Esophagus muscularis mucosa (tissue), 3 donors: ENCODE results near the gene SLC37A4.

Experiments
- EP300 ChIP-seq: sonication (generic); formaldehyde crosslinking; IDR thresholded peaks from one replicate; pipeline ENCODE4 v1.6.1; 2017; ENCODE audit warnings: antibody characterized with exemption
- TF ChIP-seq, protein P1 (sequence below), 3 experiments: fragments of 200-600 bp in 2 of 3; fragments of 450-650 bp in 1 of 3; sonication (generic) in 2 of 3; IDR thresholded peaks; one replicate each; pipeline ENCODE4 v1.5.1; 2017 to 2019; ENCODE audit warnings: antibody characterized with exemption in 3 of 3, mild to moderate bottlenecking in 2 of 3, moderate library complexity in 1 of 3

DNA sequence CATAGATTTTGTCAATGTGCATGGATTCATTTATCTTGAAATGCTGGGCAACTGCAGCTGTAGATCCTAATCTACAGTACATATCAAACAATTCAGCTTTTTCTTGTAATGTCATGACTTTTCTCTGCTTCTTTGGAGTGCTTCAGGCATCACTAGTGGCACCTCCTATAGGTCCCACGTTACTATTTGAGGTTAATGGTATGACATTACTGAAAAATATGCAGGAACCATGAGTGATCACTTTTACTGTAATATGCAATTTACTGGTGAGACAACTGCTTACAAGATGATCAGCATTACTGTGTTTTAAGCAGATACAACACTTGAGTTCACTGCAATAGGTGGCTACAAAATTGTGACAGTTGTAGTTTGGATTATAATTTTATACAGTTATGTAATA is 29.8 kb downstream of the SLC37A4 start:
- TF ChIP-seq EP300: no peak
- TF ChIP-seq, protein P1, sequence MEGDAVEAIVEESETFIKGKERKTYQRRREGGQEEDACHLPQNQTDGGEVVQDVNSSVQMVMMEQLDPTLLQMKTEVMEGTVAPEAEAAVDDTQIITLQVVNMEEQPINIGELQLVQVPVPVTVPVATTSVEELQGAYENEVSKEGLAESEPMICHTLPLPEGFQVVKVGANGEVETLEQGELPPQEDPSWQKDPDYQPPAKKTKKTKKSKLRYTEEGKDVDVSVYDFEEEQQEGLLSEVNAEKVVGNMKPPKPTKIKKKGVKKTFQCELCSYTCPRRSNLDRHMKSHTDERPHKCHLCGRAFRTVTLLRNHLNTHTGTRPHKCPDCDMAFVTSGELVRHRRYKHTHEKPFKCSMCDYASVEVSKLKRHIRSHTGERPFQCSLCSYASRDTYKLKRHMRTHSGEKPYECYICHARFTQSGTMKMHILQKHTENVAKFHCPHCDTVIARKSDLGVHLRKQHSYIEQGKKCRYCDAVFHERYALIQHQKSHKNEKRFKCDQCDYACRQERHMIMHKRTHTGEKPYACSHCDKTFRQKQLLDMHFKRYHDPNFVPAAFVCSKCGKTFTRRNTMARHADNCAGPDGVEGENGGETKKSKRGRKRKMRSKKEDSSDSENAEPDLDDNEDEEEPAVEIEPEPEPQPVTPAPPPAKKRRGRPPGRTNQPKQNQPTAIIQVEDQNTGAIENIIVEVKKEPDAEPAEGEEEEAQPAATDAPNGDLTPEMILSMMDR (IDR thresholded peaks at IDR 0.05): no peak
